Measurements from ENCODE around the gene OSCAR.

The OSCAR gene

DNA sequence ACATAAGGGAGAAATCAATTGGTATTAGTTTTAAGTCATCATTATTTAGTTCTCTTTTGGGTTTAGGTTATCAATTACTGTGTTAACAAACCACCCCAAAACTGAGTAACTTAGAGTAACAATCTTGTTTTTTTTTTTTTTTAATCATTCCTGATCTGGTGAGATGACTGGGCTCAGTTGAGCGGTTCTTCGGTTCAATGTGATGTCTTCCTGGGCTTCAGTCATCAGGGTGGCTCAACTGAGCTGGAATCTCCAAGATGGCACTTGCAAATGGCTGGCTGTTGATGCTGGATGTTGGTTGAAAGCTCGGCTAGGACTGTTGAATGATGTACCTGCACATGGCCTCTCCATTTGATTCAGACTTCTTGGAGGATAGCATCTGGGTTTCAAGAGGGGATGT, 16.2 kb downstream of the OSCAR start:
- no peak for DNase-seq

DNA sequence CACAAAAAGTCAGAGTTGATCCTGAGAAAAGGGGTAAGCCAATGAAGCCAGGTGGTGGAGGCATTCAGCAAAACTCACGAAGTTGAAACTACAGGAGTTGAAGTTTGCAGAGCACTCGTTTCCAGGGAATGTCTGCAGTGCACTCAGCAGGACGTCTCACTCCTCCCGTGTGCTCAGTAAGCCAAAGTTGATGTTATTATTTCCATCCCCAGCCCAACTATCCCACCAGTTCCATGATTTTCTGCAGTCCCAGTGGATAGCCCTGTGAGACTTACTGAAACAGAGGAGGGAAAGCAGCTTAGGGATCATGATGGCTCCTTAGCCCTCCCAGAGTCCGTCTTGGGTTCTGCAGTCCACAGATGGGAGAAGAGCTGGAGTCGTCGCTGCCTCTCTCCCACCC, 19.6 kb downstream of the OSCAR start, which contains the start of gene TARM1:
Gene TARM1, minus strand, starts transcription at position 334 of the 400 bp plus-strand sequence. Its CDS starts 25 bp downstream, at position 309.
- DNase-seq, result peak in 1 of 4 experiments; percentile 21

DNA sequence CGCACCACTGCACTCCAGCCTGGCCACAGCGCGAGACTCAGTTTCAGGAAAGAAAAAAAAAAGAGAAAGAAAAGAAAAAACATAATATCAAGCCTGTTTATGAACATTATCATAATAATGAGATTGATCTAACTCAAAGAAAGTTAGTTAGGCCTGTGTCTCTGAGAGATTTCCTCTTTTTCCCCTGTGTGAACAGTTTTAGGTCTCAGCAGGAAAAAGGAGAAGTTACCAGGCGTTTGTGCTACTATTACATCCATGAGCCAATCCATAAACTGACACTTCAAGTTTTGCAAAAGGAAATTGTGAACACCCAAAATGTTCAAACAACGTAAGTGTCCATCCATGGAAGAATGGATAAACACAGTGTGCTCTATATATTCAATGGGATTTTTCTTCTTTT, 23.3 kb downstream of the OSCAR start:
- peak; percentile 51 to 87 (median 74) for DNase-seq

DNA sequence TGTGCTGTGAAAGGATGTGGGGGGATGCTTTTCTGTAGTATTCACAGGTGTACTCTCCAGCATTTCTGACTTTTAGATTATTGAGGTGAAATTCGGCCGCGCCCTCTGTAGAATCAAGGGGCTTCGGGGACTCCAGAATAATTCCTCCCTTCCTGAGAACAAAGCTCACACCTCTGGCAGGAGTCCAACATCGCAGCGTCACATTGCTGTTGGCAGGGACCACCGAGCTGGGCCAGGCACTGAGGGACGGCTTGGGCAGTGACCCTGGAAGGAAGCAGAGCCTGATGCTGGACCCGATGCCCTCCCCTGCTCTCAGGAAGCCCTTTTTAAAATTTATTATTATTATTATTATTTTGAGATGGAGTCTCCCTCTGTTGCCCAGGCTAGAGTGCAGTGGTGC, 25.8 kb downstream of the OSCAR start:
- no peak for DNase-seq

DNA sequence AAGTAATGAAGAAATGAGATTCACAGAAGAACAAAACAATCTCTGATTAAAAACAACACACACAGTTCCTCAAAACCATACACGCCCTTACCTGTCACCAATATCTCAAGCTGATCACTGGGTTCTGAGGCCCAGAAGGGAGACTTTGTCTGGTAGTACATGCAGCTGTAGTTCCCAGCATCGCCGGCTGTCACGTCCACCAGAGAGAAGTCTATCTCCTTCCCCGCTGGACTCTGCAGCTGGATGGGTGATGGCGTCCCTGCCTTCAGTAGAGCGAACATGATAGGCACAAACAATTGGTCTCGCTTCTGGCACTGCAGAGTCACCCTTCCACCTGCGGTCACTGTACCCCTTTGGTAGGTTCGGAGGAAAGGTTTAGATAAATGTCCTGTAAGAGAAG, 26.8 kb downstream of the OSCAR start:
- DNase-seq, result no peak

DNA sequence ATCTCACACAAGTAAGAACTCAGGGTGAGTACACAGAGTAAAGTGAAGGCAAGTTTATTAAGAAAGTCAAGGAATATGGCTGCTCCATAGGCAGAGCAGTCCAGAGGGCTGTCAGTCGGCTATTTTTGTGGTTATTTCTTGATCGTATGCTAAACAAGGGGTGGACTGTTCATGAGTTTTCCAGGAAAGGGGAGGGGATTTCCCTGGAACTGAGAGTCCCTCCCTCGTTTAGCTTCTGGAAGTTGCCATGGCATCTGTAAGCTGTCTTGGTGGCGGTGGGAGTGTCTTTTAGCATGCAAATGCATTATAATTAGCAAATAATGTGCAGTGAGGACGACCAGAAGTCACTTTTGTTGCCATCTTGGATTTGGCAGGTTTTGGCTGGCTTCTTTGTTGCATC, 31.1 kb downstream of the OSCAR start:
- no peak for DNase-seq

DNA sequence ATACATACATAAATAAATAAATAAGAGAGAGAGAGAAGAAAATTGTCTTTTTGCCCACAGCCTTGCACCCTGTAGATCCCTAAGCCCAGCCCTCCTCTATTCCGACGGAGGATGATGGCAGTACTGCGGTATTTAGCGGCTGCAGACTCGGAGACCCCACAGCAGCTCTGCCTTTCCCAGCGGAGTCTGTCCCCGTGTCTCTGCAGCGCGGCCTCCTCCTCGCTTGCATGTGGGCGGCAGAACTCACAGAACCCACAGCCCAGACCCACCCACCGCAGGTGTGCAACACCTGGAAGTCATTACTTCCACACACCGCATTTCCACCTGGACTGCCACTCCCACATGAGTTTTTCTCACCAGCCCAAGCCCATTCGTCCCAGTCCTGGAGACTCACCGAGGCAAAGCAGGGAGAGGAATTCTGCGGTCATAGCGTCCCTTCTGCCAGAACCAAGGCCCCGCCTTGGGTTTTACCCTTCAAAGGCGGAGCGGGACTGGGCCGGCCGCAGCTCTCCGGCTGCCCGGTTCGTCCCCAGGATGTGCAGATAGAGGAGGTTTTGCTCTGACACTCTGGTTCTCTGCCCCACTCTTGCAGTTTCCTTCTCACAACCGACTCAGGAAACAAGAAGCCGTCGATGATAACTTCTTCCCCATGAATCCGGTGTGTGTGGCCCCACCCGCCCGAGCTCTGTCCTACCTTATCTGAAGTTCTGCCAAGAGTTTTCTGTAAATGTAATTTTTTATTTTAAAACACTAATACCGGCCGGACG, 37.1 kb downstream of the OSCAR start, which contains the start of gene VSTM1:
Gene VSTM1, minus strand, starts transcription at position 548 of the 767 bp plus-strand sequence. Its CDS starts 120 bp downstream, at position 428.
- DNase-seq, result peak in 1 of 4 experiments; percentile 24

DNA sequence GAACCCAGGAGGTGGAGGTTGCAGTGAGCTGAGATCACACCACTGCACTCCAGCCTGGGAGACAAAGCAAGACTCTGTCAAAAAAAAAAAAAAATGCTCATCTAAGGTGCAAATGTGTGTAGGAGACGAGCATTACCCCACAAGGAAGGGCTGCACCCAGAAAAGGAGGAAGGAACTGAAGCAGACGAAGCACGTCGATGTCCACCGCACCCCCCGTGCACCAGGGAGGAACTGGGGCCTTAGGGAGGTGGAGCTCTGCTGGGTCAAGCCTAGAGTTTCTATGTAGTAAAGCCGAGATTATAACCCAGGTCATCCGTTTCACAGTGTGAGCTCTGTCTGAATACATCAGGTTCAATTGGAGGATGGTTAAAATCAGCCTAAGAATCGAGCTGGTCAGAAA, 38.0 kb downstream of the OSCAR start:
- DNase-seq, result peak; percentile 70 to 88 (median 74)

DNA sequence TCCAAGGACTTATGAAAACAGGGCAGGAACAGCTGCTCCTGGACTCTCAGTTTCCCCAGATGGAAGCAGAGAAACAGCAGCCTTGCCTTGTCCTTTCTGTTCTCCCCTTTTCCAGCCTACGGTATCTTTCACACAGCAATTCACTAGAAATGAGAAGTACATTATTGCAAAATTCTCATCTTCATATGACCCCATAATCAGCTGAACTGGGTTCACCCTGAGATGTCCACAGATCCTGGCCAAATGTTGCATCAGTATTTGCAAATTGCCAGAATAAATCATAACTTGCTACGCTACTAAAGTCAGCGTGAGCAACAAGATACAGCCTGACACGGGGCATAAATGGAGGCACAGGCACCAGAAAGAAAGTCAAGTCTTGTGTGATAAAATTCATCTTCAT, 53.0 kb downstream of the OSCAR start:
- peak; percentile 58 to 95 (median 86) for DNase-seq

DNA sequence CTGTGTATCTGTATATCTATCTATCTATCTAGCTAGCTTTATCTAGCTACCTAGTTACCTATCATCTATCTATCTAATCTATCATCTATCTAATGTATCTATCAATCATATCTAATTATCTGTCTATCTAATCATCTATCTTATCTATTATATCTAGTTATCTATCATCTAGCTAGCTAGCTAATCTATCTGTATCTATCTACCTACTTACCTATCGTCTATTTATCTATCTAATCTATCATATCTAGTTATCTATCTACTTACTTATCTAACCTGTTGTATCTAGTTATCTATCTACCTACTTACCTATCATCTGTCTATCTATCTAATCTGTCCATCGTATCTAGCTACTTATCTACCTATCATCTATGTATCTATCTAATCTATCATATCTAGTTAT, 54.8 kb downstream of the OSCAR start:
- no peak for DNase-seq

Data from suppressor macrophage (primary cell).